SU-DHL-6 (cell line): ENCODE measurements around the gene NPEPL1.

Experiments used
- CTCF ChIP-seq: fragments of 200-600 bp; sonication (generic); IDR thresholded peaks from one replicate; pipeline ENCODE4 v1.5.1; 2017; ENCODE audit warnings: antibody characterized with exemption, mild to moderate bottlenecking, low read length, moderate library complexity; ENCODE audit not compliant: insufficient read depth, poor library complexity, severe bottlenecking
- EZH2phosphoT487 ChIP-seq: fragments of 200-600 bp; sonication (generic), shearing (Covaris generic); conservative IDR thresholded peaks from 2 replicates; pipeline ENCODE4 v1.6.1; 2018; ENCODE audit warnings: mild to moderate bottlenecking, antibody characterized with exemption, low read length, moderate library complexity, mixed read lengths

- TF ChIP-seq CTCF = no peak
- TF ChIP-seq EZH2phosphoT487 = no peak
These were observed 45.9 kb upstream of the NPEPL1 start for GRCh38 chr20:58646703-58647102.
